Esophagus muscularis mucosa (tissue), 4 donors: ENCODE measurements around the gene RXRB. TPM values are rescaled to one million over a fixed set of nuclear protein-coding genes. Genes with fewer than 3 reads are reported as not detected.

Experiments
- DNase-seq: peaks from one replicate; pipeline ENCODE4 v3.0.0-alpha.2; 2017; ENCODE audit errors: extremely low spot score
- H3K27ac ChIP-seq, 4 donors: fragments of 200-600 bp; sonication (generic); replicated peaks in 1 of 4; 1 replicate in 3 of 4; 2 replicates in 1 of 4; pipeline ENCODE4 v1.5.1; 2016 to 2019; ENCODE audit warnings: mild to moderate bottlenecking in 1 of 4
- H3K27me3 ChIP-seq, 4 donors: fragments of 200-600 bp; sonication (generic); one replicate each; pipeline versions ENCODE4 v1.5.1 to v1.6.0; 2016 to 2019
- H3K36me3 ChIP-seq, 4 donors: fragments of 200-600 bp; sonication (generic); one replicate each; pipeline ENCODE4 v1.5.1; 2016 to 2019
- H3K4me1 ChIP-seq, 4 donors: fragments of 200-600 bp; sonication (generic); one replicate each; pipeline ENCODE4 v1.5.1; 2016 to 2019
- H3K4me3 ChIP-seq, 4 donors: fragments of 200-600 bp; sonication (generic); 1 replicate in 2 of 4; 2 replicates in 2 of 4; pipeline ENCODE4 v1.5.1; 2016 to 2019; ENCODE audit warnings: mild to moderate bottlenecking in 4 of 4, moderate library complexity in 1 of 4
- H3K9me3 ChIP-seq, 4 donors: fragments of 200-600 bp; sonication (generic); 1 replicate in 3 of 4; 2 replicates in 1 of 4; pipeline ENCODE4 v1.5.1; 2016 to 2019
- CTCF ChIP-seq, 3 experiments: fragments of 200-600 bp in 2 of 3; fragments of 450-650 bp in 1 of 3; sonication (generic) in 2 of 3; IDR thresholded peaks; one replicate each; pipeline ENCODE4 v1.5.1; 2017 to 2019; ENCODE audit warnings: antibody characterized with exemption in 3 of 3, mild to moderate bottlenecking in 2 of 3, moderate library complexity in 1 of 3
- EP300 ChIP-seq: sonication (generic); formaldehyde crosslinking; IDR thresholded peaks from one replicate; pipeline ENCODE4 v1.6.1; 2017; ENCODE audit warnings: antibody characterized with exemption
- POLR2A ChIP-seq: fragments of 450-650 bp; IDR thresholded peaks from one replicate; pipeline ENCODE4 v1.6.1; 2017; ENCODE audit warnings: antibody characterized with exemption, moderate library complexity, mild to moderate bottlenecking, low read depth
- POLR2AphosphoS5 ChIP-seq, 2 donors: sonication (generic); formaldehyde crosslinking; IDR thresholded peaks; one replicate each; pipeline ENCODE4 v1.6.1; 2017; ENCODE audit warnings: antibody characterized with exemption in 2 of 2
- WGBS: methylation state at CpG from one replicate; pipeline ENCODE4 v1.1.5; 2018; 5-methylcytosine and 5-hydroxymethylcytosine counted together
- intact Hi-C: fragments of 100-400 bp; cut with DNase I; formaldehyde crosslinking; loops from one replicate; pipeline ENCODE4 v1.15.1; 2023
- total RNA-seq, 4 donors: library from RNA; depleted of rRNA; stranded (reverse); fragments of >200 nt; gene quantifications; one replicate each; pipeline versions ENCODE4 v1.1.0 to v1.2.1, GENCODE V29; 2016

Gene RXRB
- total RNA-seq, 4 donors from 2014 or later: 21.5 to 34.1 (median 32.2) TPM

- Histone ChIP-seq H3K36me3 (peaks cover 0 to 18% (median 14%) of the 10 kb centered on the region in 4 donors), H3K9me3 (no peaks in the 10 kb centered on the region), H3K4me3 (peak overlapping the region; percentile 58 to 66 (median 62)), H3K27ac (peak overlapping the region; percentile 92 to 98 (median 94)), H3K27me3 (peaks cover 0 to 10% (median 0%) of the 10 kb centered on the region in 4 donors), H3K4me1 (peaks cover 24 to 36% (median 31%) of the 10 kb centered on the region in 4 donors)
- intact Hi-C loops: loop anchor here (5.0 kb wide), 3 partner anchors 56 to 231 kb away; partner anchors contain the start of gene COL11A2
- TF ChIP-seq EP300 (no peak), POLR2AphosphoS5 (IDR thresholded peaks at IDR 0.05) (peak in 1 of 2 donors; percentile 62), CTCF (IDR thresholded peaks at IDR 0.05) (peak; percentile 97 to 99 (median 98))
- DNase-seq: peak; percentile 96
- WGBS: 10% methylated on average over 15 of the region's 28 CpGs
Observed at GRCh38 chr6:33247977-33248642, 47.6 kb upstream of the RXRB start.

- intact Hi-C loops: no loop called here
- Histone ChIP-seq H3K27ac (no peak overlapping the region), H3K27me3 (peaks cover 0 to 34% (median 0%) of the 10 kb centered on the region in 4 donors), H3K4me1 (peaks cover 6 to 9% (median 9%) of the 10 kb centered on the region in 4 donors), H3K9me3 (no peaks in the 10 kb centered on the region), H3K36me3 (no peaks in the 10 kb centered on the region), H3K4me3 (no peak overlapping the region)
- 8% methylated on average over 1 of the region's 1 CpG for WGBS
- no peak for DNase-seq
- TF ChIP-seq POLR2A (no peak), EP300 (no peak), POLR2AphosphoS5 (IDR thresholded peaks at IDR 0.05) (no peak), CTCF (IDR thresholded peaks at IDR 0.05) (no peak)
Observed at GRCh38 chr6:33243476-33243875, 43.0 kb upstream of the RXRB start.

- TF ChIP-seq CTCF (IDR thresholded peaks at IDR 0.05): no peak
- no peak for TF ChIP-seq POLR2AphosphoS5 (IDR thresholded peaks at IDR 0.05)
- no peak for TF ChIP-seq EP300
- no peak for TF ChIP-seq POLR2A
- peaks cover 0 to 45% (median 0%) of the 10 kb centered on the region in 4 donors for H3K27me3 ChIP-seq
- H3K27ac ChIP-seq: no peak overlapping the region
- no peaks in the 10 kb centered on the region for H3K36me3 ChIP-seq
- DNase-seq: no peak
- intact Hi-C loops: no loop called here
- WGBS: 62% methylated on average over 3 of the region's 3 CpGs
- no peak overlapping the region for H3K4me3 ChIP-seq
- no peaks in the 10 kb centered on the region for H3K9me3 ChIP-seq
- H3K4me1 ChIP-seq: no peaks in the 10 kb centered on the region
Observed at GRCh38 chr6:33241968-33242367, 41.5 kb upstream of the RXRB start.

- Histone ChIP-seq H3K27ac (no peak overlapping the region), H3K4me1 (no peaks in the 10 kb centered on the region), H3K9me3 (no peaks in the 10 kb centered on the region), H3K4me3 (no peak overlapping the region), H3K27me3 (peaks cover 0 to 70% (median 5%) of the 10 kb centered on the region in 4 donors), H3K36me3 (no peaks in the 10 kb centered on the region)
- WGBS: 50% methylated on average over 2 of the region's 2 CpGs
- DNase-seq: no peak
- intact Hi-C loops: no loop called here
- TF ChIP-seq POLR2A (no peak), POLR2AphosphoS5 (IDR thresholded peaks at IDR 0.05) (no peak), EP300 (no peak), CTCF (IDR thresholded peaks at IDR 0.05) (no peak)
Observed at GRCh38 chr6:33237741-33238140, 37.3 kb upstream of the RXRB start.
